Measurements from ENCODE around the gene APP. TPM values are rescaled to one million over a fixed set of nuclear protein-coding genes. Genes with fewer than 3 reads are reported as not detected.

The APP gene
- total RNA-seq, 4 donors from 2014 or later = 234 to 376 (median 343) TPM

DNA sequence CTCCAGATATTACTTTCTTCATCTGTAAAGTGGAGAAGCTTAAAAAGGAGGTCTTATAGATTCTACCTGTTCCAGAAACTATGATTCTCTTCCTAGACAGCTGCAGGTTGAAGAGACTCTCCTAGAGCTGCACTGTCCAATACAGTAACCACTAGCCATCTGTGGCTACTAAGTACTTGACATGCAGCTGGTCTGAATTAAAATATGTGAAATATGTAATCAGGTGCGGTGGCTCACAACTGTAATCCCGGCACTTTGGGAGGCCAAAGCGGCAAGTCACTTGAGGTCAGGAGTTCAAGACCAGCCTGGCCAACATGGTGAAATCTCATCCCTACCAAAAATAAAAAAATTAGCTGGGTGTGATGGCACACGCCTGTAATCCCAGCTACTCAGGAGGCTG lies 15.8 kb downstream of the APP start:
- no peak overlapping the region for H3K27ac ChIP-seq
- no peak for DNase-seq (ENCODE audit: low spot score in 2 of 2)
- TF ChIP-seq, protein P1, sequence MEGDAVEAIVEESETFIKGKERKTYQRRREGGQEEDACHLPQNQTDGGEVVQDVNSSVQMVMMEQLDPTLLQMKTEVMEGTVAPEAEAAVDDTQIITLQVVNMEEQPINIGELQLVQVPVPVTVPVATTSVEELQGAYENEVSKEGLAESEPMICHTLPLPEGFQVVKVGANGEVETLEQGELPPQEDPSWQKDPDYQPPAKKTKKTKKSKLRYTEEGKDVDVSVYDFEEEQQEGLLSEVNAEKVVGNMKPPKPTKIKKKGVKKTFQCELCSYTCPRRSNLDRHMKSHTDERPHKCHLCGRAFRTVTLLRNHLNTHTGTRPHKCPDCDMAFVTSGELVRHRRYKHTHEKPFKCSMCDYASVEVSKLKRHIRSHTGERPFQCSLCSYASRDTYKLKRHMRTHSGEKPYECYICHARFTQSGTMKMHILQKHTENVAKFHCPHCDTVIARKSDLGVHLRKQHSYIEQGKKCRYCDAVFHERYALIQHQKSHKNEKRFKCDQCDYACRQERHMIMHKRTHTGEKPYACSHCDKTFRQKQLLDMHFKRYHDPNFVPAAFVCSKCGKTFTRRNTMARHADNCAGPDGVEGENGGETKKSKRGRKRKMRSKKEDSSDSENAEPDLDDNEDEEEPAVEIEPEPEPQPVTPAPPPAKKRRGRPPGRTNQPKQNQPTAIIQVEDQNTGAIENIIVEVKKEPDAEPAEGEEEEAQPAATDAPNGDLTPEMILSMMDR (IDR thresholded peaks at IDR 0.05) = no peak
- TF ChIP-seq EP300 (IDR thresholded peaks at IDR 0.05) (no peak), POLR2A (IDR thresholded peaks at IDR 0.05) (no peak), POLR2AphosphoS5 (IDR thresholded peaks at IDR 0.05) (no peak)
- H3K4me3 ChIP-seq = no peak overlapping the region
- no peaks in the 10 kb centered on the region for H3K9me3 ChIP-seq
- H3K4me1 ChIP-seq = peaks cover 19% of the 10 kb centered on the region
- H3K36me3 ChIP-seq = no peaks in the 10 kb centered on the region
- WGBS = 92% methylated on average over 4 of the region's 4 CpGs
- H3K27me3 ChIP-seq = no peaks in the 10 kb centered on the region

DNA sequence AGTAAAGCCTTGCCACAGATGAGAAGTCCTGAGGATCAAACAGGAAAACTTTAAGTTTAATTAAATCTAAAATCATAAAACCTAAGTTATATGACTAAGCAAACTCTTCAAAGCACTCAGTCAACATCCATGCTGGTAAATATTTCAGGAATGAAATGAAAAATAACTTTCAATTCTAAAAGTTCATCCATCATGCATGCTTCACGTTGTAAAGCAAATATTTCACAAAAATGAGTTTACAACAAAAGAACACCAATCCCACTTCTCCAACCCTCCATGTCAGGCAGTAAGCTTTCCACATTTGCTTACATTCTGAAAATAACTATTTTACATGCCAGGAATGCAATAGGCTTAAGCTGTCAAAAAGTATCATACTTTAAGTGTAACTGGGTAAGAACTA lies 16.8 kb downstream of the APP start:
- Histone ChIP-seq H3K4me3 (no peak overlapping the region), H3K9me3 (no peaks in the 10 kb centered on the region), H3K27me3 (no peaks in the 10 kb centered on the region), H3K36me3 (no peaks in the 10 kb centered on the region), H3K27ac (no peak overlapping the region), H3K4me1 (peaks cover 16% of the 10 kb centered on the region)
- TF ChIP-seq POLR2AphosphoS5 (IDR thresholded peaks at IDR 0.05) (no peak), POLR2A (IDR thresholded peaks at IDR 0.05) (no peak), EP300 (IDR thresholded peaks at IDR 0.05) (no peak)
- TF ChIP-seq, protein P1 (IDR thresholded peaks at IDR 0.05) = no peak
- 68% methylated on average over 1 of the region's 1 CpG for WGBS
- no peak for DNase-seq (ENCODE audit: low spot score in 2 of 2)

DNA sequence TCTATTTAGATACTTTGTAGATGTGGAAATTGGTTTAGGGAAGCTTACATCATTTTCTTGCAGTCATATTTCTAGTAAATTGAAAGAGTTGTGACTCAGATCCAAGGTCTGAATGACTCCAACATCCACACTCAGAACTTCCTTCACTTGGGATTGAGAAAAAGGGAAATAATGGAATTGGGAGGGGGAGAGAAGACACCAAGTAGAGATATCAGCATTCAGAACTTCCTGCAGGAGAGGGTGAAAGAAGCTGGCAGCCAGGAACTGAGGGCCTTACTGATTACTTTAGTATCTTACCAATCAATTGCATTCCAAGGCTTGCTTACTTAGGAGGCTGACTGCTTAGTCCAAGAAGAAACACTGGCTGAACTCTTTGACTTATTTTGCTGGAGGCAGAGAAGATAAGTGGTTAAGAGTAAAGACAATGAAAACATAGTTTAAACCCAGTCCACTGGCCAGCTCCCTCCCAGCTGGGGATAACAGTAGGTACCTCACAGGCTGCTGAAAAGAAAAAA lies 21.7 kb downstream of the APP start:
- Histone ChIP-seq H3K4me3 (no peak overlapping the region), H3K36me3 (no peaks in the 10 kb centered on the region), H3K27ac (no peak overlapping the region), H3K27me3 (no peaks in the 10 kb centered on the region), H3K4me1 (peaks cover 16% of the 10 kb centered on the region), H3K9me3 (no peaks in the 10 kb centered on the region)
- DNase-seq (ENCODE audit: low spot score in 2 of 2) = no peak
- TF ChIP-seq EP300 (IDR thresholded peaks at IDR 0.05) = no peak
- no peak for TF ChIP-seq POLR2AphosphoS5 (IDR thresholded peaks at IDR 0.05)
- TF ChIP-seq POLR2A (IDR thresholded peaks at IDR 0.05) = no peak
- TF ChIP-seq, protein P1 (IDR thresholded peaks at IDR 0.05) = no peak

DNA sequence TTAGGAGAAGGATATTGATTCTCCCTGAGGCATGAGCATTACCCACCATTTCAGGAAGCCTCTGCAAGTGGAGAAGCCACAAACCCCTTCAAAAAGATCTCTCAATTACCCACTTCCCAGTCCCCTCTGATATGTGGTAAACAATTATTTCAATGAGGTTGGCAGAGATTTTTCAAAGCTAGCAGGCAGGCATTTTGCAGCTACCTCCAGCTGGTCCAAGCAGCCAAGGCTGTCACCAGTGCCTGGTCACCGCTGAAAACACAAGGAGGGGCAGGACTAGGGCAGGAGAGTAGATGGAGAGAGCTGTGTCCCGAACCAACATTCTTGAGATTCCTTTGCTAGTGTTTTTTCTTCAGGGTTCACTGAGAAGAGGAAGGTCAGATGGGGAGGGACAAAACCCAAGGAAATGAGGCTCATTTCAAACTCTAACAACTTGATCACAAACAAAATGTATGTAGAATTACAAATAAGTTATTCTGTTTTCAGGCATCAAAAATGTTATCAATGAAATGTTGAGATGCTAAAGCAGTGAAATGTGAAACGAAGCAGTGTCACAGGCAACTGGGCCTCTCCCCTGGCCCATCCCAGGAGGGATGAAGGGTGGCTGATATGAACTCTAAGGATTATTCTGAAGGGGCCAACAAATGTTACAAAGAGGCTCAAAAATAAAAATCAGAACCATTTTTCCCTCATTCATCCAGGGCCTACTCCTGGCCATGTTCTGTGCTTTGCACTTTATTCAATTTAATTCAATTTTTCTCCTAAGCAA lies 22.3 kb downstream of the APP start:
- DNase-seq (ENCODE audit: low spot score in 2 of 2) = no peak
- H3K9me3 ChIP-seq = no peaks in the 10 kb centered on the region
- no peak overlapping the region for H3K4me3 ChIP-seq
- H3K4me1 ChIP-seq = peaks cover 16% of the 10 kb centered on the region
- TF ChIP-seq, protein P1 (IDR thresholded peaks at IDR 0.05) = no peak
- TF ChIP-seq EP300 (IDR thresholded peaks at IDR 0.05) (no peak), POLR2AphosphoS5 (IDR thresholded peaks at IDR 0.05) (no peak), POLR2A (IDR thresholded peaks at IDR 0.05) (no peak)
- no peaks in the 10 kb centered on the region for H3K36me3 ChIP-seq
- WGBS = 39% methylated on average over 3 of the region's 3 CpGs
- no peak overlapping the region for H3K27ac ChIP-seq
- no peaks in the 10 kb centered on the region for H3K27me3 ChIP-seq

DNA sequence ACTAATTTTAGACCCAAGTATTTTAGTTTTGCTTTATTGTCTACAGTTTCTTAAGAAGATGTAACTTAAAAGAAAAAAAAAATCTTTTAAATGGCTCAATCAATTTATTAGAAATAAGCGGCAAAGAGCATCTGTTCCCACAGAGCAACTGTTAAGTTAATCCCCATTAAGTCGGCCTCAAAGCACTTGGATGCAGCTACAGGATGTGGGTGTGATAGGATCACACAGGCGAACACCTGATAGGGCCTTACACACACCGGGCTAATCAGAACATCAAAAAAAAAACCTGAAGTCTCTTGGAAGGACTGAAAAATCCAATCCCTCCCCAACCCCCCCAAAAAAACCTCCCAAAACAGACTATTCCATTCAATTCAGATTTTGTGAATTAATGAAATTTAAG lies 23.0 kb downstream of the APP start:
- Histone ChIP-seq H3K27ac (no peak overlapping the region), H3K9me3 (no peaks in the 10 kb centered on the region), H3K4me1 (peaks cover 16% of the 10 kb centered on the region), H3K36me3 (no peaks in the 10 kb centered on the region), H3K27me3 (no peaks in the 10 kb centered on the region), H3K4me3 (no peak overlapping the region)
- no peak for DNase-seq (ENCODE audit: low spot score in 2 of 2)
- WGBS = 62% methylated on average over 4 of the region's 4 CpGs
- TF ChIP-seq POLR2AphosphoS5 (IDR thresholded peaks at IDR 0.05) (no peak), POLR2A (IDR thresholded peaks at IDR 0.05) (no peak), EP300 (IDR thresholded peaks at IDR 0.05) (no peak)
- TF ChIP-seq, protein P1 (IDR thresholded peaks at IDR 0.05) = no peak
